ENCODE data around the gene RAB21.

The RAB21 gene

GRCh38 chr12:71849109-71849851 lies 94.6 kb downstream of the RAB21 start:
- no peaks in the 10 kb centered on the region for H3K27me3 Mint-ChIP-seq
- CTCF ChIA-PET: interaction anchor here (1.7 kb wide), 1 partner anchor 9 kb away, joined by 5 read pairs; no protein-coding TSS in a partner anchor
- H3K4me1 Mint-ChIP-seq: peaks cover 12% of the 10 kb centered on the region
- peaks cover 49% of the 10 kb centered on the region for H3K36me3 Mint-ChIP-seq
- DNase-seq: no peak
- H3K27ac Mint-ChIP-seq: no peak overlapping the region
- no peak overlapping the region for H3K4me3 Mint-ChIP-seq
- H3K9me3 Mint-ChIP-seq: peaks cover 27% of the 10 kb centered on the region
